Esophagus muscularis mucosa (tissue), 3 donors: Measurements from ENCODE around the gene TEDC1.

Experiments
- CTCF ChIP-seq, 3 experiments: fragments of 200-600 bp in 2 of 3; fragments of 450-650 bp in 1 of 3; sonication (generic) in 2 of 3; IDR thresholded peaks; one replicate each; pipeline ENCODE4 v1.5.1; 2017 to 2019; ENCODE audit warnings: antibody characterized with exemption in 3 of 3, mild to moderate bottlenecking in 2 of 3, moderate library complexity in 1 of 3
- POLR2A ChIP-seq: fragments of 450-650 bp; IDR thresholded peaks from one replicate; pipeline ENCODE4 v1.6.1; 2017; ENCODE audit warnings: antibody characterized with exemption, moderate library complexity, mild to moderate bottlenecking, low read depth
- POLR2AphosphoS5 ChIP-seq, 2 donors: sonication (generic); formaldehyde crosslinking; IDR thresholded peaks; one replicate each; pipeline ENCODE4 v1.6.1; 2017; ENCODE audit warnings: antibody characterized with exemption in 2 of 2

DNA sequence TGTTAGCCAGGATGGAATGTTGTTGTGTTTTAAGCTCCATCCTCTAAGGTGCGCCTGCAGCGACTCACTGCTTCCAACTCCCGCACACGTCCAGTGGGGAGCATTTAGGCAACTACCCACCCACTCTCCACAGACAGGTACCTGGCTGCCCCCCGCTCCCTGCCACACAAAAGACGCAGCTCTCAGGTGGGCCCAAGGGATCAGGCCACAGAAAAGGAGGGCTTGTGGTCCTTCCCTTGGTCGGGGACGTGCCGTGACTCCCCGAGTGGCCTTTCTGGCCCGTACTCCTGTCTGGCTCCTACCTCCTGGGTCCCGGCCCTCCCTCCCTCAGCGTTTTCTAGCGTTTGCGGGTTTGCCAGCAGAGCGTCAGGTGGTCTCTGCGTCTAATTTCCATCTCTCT lies 16.2 kb downstream of the TEDC1 start:
- TF ChIP-seq POLR2AphosphoS5 (IDR thresholded peaks at IDR 0.05) = no peak
- no peak for TF ChIP-seq POLR2A
- TF ChIP-seq CTCF (IDR thresholded peaks at IDR 0.05) = no peak
